ENCODE results near the gene ALDH1A2. TPM values are rescaled to one million over a fixed set of nuclear protein-coding genes. Genes with fewer than 3 reads are reported as not detected.

Gene ALDH1A2
- polyA plus RNA-seq, 1 of the 3 experiments (the other 2 are of a cell fraction): not detected

DNA sequence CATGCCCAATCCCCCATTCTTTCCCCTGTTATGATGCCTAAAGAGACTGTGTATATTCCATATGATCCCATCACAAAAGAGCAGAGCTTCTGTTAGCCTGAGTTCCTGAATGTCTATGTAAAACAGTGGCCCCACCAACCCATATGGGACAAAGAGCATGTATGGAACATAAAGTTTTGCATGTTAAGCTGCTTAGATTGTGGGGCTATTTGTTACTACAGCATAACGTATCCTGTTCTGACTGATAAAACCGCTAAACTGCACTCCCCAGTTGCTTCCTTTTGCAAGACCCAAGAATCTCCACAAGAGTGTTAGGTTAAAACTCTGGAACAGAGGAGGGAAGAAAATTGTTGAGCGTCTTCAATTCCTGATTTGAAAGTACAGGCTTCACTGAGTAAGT lies 154.8 kb downstream of the ALDH1A2 start (continued):
- TF ChIP-seq, protein P1, sequence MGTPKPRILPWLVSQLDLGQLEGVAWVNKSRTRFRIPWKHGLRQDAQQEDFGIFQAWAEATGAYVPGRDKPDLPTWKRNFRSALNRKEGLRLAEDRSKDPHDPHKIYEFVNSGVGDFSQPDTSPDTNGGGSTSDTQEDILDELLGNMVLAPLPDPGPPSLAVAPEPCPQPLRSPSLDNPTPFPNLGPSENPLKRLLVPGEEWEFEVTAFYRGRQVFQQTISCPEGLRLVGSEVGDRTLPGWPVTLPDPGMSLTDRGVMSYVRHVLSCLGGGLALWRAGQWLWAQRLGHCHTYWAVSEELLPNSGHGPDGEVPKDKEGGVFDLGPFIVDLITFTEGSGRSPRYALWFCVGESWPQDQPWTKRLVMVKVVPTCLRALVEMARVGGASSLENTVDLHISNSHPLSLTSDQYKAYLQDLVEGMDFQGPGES (IDR thresholded peaks at IDR 0.05; ENCODE audit: low read depth, low read length): no peak

DNA sequence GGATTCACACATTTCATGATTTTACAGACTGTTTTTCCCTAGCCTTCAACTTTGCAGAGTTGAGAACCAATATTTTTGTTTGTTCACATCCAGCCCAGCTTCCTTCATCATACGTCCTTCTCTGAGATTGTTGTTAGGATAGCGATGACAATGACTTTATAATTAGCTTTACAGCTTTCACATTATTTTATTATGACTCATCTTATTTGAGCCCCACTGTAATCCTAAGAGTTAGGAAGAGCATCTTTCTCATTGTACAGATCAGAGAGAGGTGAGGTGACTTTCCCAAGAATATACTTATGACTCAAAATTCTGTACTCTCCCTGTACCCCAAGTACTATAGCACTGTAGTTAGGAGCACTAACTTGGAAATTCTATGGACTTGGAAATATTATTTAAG lies 156.1 kb downstream of the ALDH1A2 start:
- Histone ChIP-seq H3K4me1 (ENCODE audit: control insufficient read depth in 1 of 2, insufficient read depth in 2 of 2, low read depth in 1 of 2, low read length in 1 of 2) (no peaks in the 10 kb centered on the region; a peak in 1 of 4 replicates), H3K4me2 (no peak overlapping the region), H3K79me2 (ENCODE audit: insufficient read depth) (no peaks in the 10 kb centered on the region), H3F3A (replicated peaks; ENCODE audit: insufficient read depth) (no peaks in the 10 kb centered on the region), H3K27ac (ENCODE audit: low read depth in 2 of 2, low read length in 1 of 2) (no peak overlapping the region), H2AFZ (ENCODE audit: low read depth) (no peak overlapping the region), H3K9me3 (no peaks in the 10 kb centered on the region), H3K9ac (no peak overlapping the region), H3K27me3 (ENCODE audit: insufficient read depth) (0 out of 2 replicates have a peak, but pooled peaks cover 8% of the 10 kb centered on the region), H3K4me3 (ENCODE audit: low read depth in 2 of 2, low read length in 1 of 2) (no peak overlapping the region), H4K20me1 (ENCODE audit: insufficient read depth) (no peaks in the 10 kb centered on the region), H3K36me3 (replicated peaks in 1 of 2; ENCODE audit: control insufficient read depth in 1 of 2, insufficient read depth in 2 of 2, low read length in 1 of 2) (no peaks in the 10 kb centered on the region), H3K9me2 (no peaks in the 10 kb centered on the region)
- CTCF ChIA-PET: no interaction called here
- POLR2A ChIA-PET: no interaction called here
- DNase-seq: no peak
- TF ChIP-seq RXRA (IDR thresholded peaks at IDR 0.05; ENCODE audit: borderline replicate concordance, low read depth) (no peak), CHD2 (IDR thresholded peaks at IDR 0.05; ENCODE audit: low read length, partially characterized antibody) (no peak)
- TF ChIP-seq, protein P2, sequence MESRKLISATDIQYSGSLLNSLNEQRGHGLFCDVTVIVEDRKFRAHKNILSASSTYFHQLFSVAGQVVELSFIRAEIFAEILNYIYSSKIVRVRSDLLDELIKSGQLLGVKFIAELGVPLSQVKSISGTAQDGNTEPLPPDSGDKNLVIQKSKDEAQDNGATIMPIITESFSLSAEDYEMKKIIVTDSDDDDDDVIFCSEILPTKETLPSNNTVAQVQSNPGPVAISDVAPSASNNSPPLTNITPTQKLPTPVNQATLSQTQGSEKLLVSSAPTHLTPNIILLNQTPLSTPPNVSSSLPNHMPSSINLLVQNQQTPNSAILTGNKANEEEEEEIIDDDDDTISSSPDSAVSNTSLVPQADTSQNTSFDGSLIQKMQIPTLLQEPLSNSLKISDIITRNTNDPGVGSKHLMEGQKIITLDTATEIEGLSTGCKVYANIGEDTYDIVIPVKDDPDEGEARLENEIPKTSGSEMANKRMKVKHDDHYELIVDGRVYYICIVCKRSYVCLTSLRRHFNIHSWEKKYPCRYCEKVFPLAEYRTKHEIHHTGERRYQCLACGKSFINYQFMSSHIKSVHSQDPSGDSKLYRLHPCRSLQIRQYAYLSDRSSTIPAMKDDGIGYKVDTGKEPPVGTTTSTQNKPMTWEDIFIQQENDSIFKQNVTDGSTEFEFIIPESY (IDR thresholded peaks at IDR 0.05; ENCODE audit: borderline replicate concordance, low read depth): no peak
- WGBS (ENCODE audit: low lambda C conversion rate): 42% methylated on average over 2 of the region's 2 CpGs

GRCh38 chr15:57903626-57904025 lies 161.9 kb downstream of the ALDH1A2 start:
- CTCF ChIA-PET: interaction anchor here (0.8 to 1.2 kb wide), 2 partner anchors 153 to 343 kb away, joined by 3 read pairs; no protein-coding TSS in a partner anchor
- H3K79me2 ChIP-seq (ENCODE audit: insufficient read depth): no peaks in the 10 kb centered on the region
- H4K20me1 ChIP-seq (ENCODE audit: insufficient read depth): no peaks in the 10 kb centered on the region
- no peaks in the 10 kb centered on the region for H3K27me3 ChIP-seq (ENCODE audit: insufficient read depth)
- H3K36me3 ChIP-seq (replicated peaks in 1 of 2; ENCODE audit: control insufficient read depth in 1 of 2, insufficient read depth in 2 of 2, low read length in 1 of 2): no peaks in the 10 kb centered on the region
- H3K27ac ChIP-seq (ENCODE audit: low read depth in 2 of 2, low read length in 1 of 2): no peak overlapping the region
- 0% methylated on average over 1 of the region's 1 CpG for WGBS (ENCODE audit: low lambda C conversion rate)
- no peaks in the 10 kb centered on the region for H3K9me3 ChIP-seq
- TF ChIP-seq TAF1 (IDR thresholded peaks at IDR 0.05; ENCODE audit: borderline replicate concordance, low read depth, low read length): no peak
- no peak for TF ChIP-seq MXI1 (IDR thresholded peaks at IDR 0.05; ENCODE audit: low read depth, low read length)
- no peak for TF ChIP-seq GABPA (IDR thresholded peaks at IDR 0.05; ENCODE audit: low read depth)
- no peak for TF ChIP-seq ELF1 (IDR thresholded peaks at IDR 0.05)
- TF ChIP-seq MAX (IDR thresholded peaks at IDR 0.05; ENCODE audit: low read depth): no peak
- no peak for TF ChIP-seq YY1 (IDR thresholded peaks at IDR 0.05; ENCODE audit: low read depth)
- TF ChIP-seq GATA2 (CRISPR knock-in tag; IDR thresholded peaks at IDR 0.05): no peak
- TF ChIP-seq, protein P3, sequence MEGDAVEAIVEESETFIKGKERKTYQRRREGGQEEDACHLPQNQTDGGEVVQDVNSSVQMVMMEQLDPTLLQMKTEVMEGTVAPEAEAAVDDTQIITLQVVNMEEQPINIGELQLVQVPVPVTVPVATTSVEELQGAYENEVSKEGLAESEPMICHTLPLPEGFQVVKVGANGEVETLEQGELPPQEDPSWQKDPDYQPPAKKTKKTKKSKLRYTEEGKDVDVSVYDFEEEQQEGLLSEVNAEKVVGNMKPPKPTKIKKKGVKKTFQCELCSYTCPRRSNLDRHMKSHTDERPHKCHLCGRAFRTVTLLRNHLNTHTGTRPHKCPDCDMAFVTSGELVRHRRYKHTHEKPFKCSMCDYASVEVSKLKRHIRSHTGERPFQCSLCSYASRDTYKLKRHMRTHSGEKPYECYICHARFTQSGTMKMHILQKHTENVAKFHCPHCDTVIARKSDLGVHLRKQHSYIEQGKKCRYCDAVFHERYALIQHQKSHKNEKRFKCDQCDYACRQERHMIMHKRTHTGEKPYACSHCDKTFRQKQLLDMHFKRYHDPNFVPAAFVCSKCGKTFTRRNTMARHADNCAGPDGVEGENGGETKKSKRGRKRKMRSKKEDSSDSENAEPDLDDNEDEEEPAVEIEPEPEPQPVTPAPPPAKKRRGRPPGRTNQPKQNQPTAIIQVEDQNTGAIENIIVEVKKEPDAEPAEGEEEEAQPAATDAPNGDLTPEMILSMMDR (IDR thresholded peaks at IDR 0.05): no peak
- TF ChIP-seq, protein P1 (IDR thresholded peaks at IDR 0.05; ENCODE audit: low read depth, low read length): no peak
- no peak for TF ChIP-seq FOXJ3 (CRISPR knock-in tag; IDR thresholded peaks at IDR 0.05)
- no peaks in the 10 kb centered on the region for H3F3A ChIP-seq (replicated peaks; ENCODE audit: insufficient read depth)
- DNase-seq: no peak
- POLR2A ChIA-PET: no interaction called here
- H3K9ac ChIP-seq: no peak overlapping the region
- no peaks in the 10 kb centered on the region for H3K4me1 ChIP-seq (ENCODE audit: control insufficient read depth in 1 of 2, insufficient read depth in 2 of 2, low read depth in 1 of 2, low read length in 1 of 2)
- no peak overlapping the region for H3K4me2 ChIP-seq
- H3K4me3 ChIP-seq (ENCODE audit: low read depth in 2 of 2, low read length in 1 of 2): no peak overlapping the region
- no peak overlapping the region for H2AFZ ChIP-seq (ENCODE audit: low read depth)
- H3K9me2 ChIP-seq: no peaks in the 10 kb centered on the region
